DOHH2 (cell line): ENCODE results near the gene FRMPD4.

ENCODE experiments used
- CTCF ChIP-seq: fragments of 200-600 bp; sonication (generic); IDR thresholded peaks from one replicate; pipeline ENCODE4 v1.5.1; 2014; ENCODE audit warnings: antibody characterized with exemption, mild to moderate bottlenecking, low read depth, low read length; ENCODE audit not compliant: poor library complexity, severe bottlenecking
- EZH2phosphoT487 ChIP-seq: fragments of 200-600 bp; sonication (generic); IDR thresholded peaks from 2 replicates; pipeline ENCODE4 v1.6.1; 2017; ENCODE audit warnings: borderline replicate concordance, mild to moderate bottlenecking, antibody characterized with exemption, low read length, moderate library complexity, mixed read lengths

DNA sequence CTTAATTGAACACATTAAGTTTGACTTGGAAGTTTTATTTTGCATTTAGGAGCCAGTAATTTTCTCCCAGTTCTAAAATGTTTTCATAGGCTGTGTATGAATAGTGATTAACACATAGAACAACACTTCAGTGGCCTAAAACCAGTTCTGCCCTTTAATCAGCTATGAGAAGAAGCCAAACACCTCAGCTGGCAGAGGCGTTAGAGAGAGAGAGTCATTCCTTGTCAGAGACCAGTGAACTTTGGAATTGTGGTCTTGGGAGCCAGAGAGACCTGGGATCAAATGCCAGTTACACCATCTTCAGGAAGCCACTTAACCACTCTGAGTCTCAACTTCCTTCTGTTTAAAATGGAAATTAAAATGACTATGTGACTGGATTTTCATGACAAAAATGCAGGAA is 613.6 kb downstream of the FRMPD4 start:
- no peak for TF ChIP-seq CTCF
- TF ChIP-seq EZH2phosphoT487 = no peak
